ENCODE measurements around the gene KANK2. TPM values are rescaled to one million over a fixed set of nuclear protein-coding genes. Genes with fewer than 3 reads are reported as not detected.
A peak's percentile ranks its signal among the peaks of the same experiment; 100 is the strongest.

The KANK2 gene
- total and polyA plus RNA-seq, 4 donors = 269 to 379 (median 299) TPM

DNA sequence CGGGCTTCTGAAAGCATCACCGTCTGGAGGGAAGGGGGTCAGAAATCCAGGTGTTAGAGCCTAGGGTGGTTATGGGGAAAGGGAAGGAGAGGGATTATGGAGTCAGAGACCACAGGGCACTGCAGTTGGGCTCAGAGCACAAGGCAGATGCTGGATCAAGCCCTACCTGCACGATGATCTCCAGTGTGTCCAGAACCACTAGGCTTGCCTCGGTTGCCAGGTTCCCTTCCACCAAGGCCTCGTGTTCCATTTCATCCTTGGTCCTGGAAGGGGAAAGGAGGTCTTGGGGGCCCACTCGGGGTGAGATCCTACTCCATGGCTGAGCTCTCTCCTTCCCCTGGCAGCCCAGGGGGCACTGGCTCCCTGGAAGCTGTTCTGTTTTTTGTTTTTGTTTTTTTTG is 17.0 kb upstream of the KANK2 start:
- ATAC-seq (ENCODE audit: low FRiP score) (no peak), DNase-seq (no peak)
- H3K4me1 ChIP-seq (ENCODE audit: control insufficient read depth in 1 of 2, insufficient read depth in 2 of 2, low read length in 2 of 2) = no peaks in the 10 kb centered on the region
- intact Hi-C loops (cut with DNase I) = no loop called here
- WGBS, 2 donors = 88 to 94% methylated on average over 6 of the region's 6 CpGs
- H3K4me3 ChIP-seq (ENCODE audit: low read length in 2 of 2) = no peak overlapping the region
- no peaks in the 10 kb centered on the region for H3K9me3 ChIP-seq (ENCODE audit: control insufficient read depth, low read length)
- H3K27ac ChIP-seq (ENCODE audit: low read depth in 1 of 2, low read length in 2 of 2) = no peak overlapping the region
- peaks cover 0 to 2% of the 10 kb centered on the region in 2 donors for H3K36me3 ChIP-seq (ENCODE audit: control insufficient read depth in 1 of 2, insufficient read depth in 2 of 2, low read length in 1 of 2)
- H3K27me3 ChIP-seq (ENCODE audit: control insufficient read depth in 1 of 2, insufficient read depth in 2 of 2, low read length in 1 of 2) = no peaks in the 10 kb centered on the region

DNA sequence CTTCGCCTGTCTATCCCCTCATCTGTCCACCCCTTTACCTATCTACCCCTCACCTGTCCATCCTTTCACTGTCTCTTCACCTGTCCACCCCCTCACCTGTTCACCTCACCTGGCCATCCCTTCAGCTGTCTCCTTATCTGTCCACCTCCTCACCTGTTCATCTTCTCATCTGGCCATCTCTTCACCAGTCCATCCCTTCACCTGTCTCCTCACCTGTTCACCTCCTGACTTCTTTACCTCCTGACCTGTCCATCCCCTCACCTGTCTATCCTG is 13.2 kb upstream of the KANK2 start:
- 90 to 100% methylated on average over 1 of the region's 1 CpG for WGBS, 2 donors
- Histone ChIP-seq H3K36me3 (ENCODE audit: control insufficient read depth in 1 of 2, insufficient read depth in 2 of 2, low read length in 1 of 2) (peaks cover 0 to 2% of the 10 kb centered on the region in 2 donors), H3K27me3 (ENCODE audit: control insufficient read depth in 1 of 2, insufficient read depth in 2 of 2, low read length in 1 of 2) (no peaks in the 10 kb centered on the region), H3K4me3 (ENCODE audit: low read length in 2 of 2) (no peak overlapping the region), H3K9me3 (ENCODE audit: control insufficient read depth, low read length) (no peaks in the 10 kb centered on the region), H3K4me1 (ENCODE audit: control insufficient read depth in 1 of 2, insufficient read depth in 2 of 2, low read length in 2 of 2) (no peaks in the 10 kb centered on the region), H3K27ac (ENCODE audit: low read depth in 1 of 2, low read length in 2 of 2) (no peak overlapping the region)
- no peak for ATAC-seq (ENCODE audit: low FRiP score)
- no peak for DNase-seq
- intact Hi-C loops (cut with DNase I) = no loop called here

DNA sequence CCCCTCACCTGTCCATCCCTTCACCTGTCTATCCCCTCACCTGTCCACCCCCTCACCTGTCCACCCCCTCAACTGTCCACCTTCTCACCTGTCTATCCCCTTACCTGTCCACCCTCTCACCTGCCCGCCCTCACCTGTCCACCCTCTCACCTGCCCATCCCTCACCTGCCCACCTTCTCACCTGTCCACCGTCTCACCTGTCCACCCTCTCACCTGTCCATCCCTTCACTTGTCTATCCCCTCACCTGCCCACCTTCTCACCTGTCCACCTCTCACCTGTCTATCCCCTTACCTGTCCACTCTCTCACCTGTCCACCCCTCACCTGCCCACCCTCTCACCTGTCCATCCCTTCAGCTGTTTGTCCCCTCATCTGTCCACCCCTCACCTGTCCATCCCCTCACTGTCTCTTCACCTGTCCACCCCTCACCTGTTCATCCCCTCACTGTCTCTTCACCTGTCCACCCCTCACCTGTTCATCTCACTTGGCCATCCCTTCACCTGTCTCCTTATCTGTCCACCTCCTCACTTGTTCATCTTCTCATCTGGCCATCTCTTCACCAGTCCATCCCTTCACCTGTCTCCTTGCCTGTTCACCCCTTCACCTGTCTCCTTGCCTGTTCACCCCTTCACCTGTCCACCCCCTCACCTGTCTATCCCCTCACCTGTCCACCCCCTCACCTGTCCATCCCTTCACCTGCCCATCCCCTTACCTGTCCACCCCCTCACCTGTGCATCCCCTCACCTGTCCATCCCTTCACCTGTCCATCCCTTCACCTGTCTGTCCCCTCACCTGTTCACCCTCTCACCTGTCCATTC is 12.7 kb upstream of the KANK2 start:
- no peak overlapping the region for H3K4me3 ChIP-seq (ENCODE audit: low read length in 2 of 2)
- ATAC-seq (ENCODE audit: low FRiP score) = peak; percentile 48
- no peak overlapping the region for H3K27ac ChIP-seq (ENCODE audit: low read depth in 1 of 2, low read length in 2 of 2)
- no peaks in the 10 kb centered on the region for H3K27me3 ChIP-seq (ENCODE audit: control insufficient read depth in 1 of 2, insufficient read depth in 2 of 2, low read length in 1 of 2)
- peaks cover 0 to 2% of the 10 kb centered on the region in 2 donors for H3K36me3 ChIP-seq (ENCODE audit: control insufficient read depth in 1 of 2, insufficient read depth in 2 of 2, low read length in 1 of 2)
- 77 to 86% methylated on average over 2 of the region's 2 CpGs for WGBS, 2 donors
- intact Hi-C loops (cut with DNase I) = no loop called here
- no peaks in the 10 kb centered on the region for H3K4me1 ChIP-seq (ENCODE audit: control insufficient read depth in 1 of 2, insufficient read depth in 2 of 2, low read length in 2 of 2)
- no peaks in the 10 kb centered on the region for H3K9me3 ChIP-seq (ENCODE audit: control insufficient read depth, low read length)
- no peak for DNase-seq

DNA sequence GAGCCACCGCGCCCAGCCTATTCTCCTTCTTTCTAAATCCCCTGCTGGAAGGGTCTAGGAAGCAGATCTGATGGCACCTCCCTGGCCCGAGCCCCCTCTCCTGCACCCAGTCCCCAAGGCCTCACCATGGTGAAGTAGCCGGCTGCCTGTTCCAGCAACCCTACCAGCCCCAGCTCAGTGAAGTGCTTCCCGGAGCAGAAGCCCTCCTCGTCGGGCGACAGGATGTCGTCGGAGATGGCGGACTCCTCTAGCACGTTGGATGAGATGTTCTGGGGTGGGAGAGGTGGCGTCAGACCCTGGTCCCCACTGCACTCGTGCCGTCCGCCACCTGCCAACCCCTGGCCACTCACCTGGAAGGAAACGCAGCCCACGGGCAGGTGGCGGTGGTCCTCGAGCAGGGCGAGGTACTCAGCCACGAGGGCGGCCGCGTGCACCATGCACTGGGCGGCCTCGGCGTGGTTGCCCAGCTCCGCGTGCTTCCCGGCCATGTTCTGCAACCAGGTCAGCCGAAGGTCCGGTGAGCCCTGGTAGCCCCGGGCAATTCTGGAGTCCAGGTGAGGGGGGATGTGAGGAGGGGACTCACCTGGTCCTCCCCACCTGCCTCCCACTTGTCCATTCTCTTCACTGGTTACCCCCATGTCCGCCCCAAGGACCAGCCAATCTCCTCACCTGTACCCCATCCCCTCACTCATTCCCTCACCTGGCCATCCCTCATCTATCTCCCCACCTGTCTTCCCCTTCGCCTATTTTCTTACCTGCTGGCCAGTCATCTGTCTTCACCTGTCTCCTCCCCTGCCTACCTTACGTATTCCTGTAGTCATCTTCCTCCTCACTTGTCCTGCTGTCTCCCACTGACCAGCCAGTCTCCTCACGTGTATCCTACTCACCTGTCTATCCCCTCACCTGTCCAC is 11.5 kb upstream of the KANK2 start:
- H3K36me3 ChIP-seq (ENCODE audit: control insufficient read depth in 1 of 2, insufficient read depth in 2 of 2, low read length in 1 of 2) = no peaks in the 10 kb centered on the region
- no peak overlapping the region for H3K4me3 ChIP-seq (ENCODE audit: low read length in 2 of 2)
- 84 to 87% methylated on average over 37 to 38 of the region's 38 CpGs for WGBS, 2 donors
- ATAC-seq (ENCODE audit: low FRiP score) (no peak), DNase-seq (no peak)
- H3K27me3 ChIP-seq (ENCODE audit: control insufficient read depth in 1 of 2, insufficient read depth in 2 of 2, low read length in 1 of 2) = no peaks in the 10 kb centered on the region
- no peaks in the 10 kb centered on the region for H3K4me1 ChIP-seq (ENCODE audit: control insufficient read depth in 1 of 2, insufficient read depth in 2 of 2, low read length in 2 of 2)
- no peak overlapping the region for H3K27ac ChIP-seq (ENCODE audit: low read depth in 1 of 2, low read length in 2 of 2)
- no peaks in the 10 kb centered on the region for H3K9me3 ChIP-seq (ENCODE audit: control insufficient read depth, low read length)
- intact Hi-C loops (cut with DNase I) = no loop called here

DNA sequence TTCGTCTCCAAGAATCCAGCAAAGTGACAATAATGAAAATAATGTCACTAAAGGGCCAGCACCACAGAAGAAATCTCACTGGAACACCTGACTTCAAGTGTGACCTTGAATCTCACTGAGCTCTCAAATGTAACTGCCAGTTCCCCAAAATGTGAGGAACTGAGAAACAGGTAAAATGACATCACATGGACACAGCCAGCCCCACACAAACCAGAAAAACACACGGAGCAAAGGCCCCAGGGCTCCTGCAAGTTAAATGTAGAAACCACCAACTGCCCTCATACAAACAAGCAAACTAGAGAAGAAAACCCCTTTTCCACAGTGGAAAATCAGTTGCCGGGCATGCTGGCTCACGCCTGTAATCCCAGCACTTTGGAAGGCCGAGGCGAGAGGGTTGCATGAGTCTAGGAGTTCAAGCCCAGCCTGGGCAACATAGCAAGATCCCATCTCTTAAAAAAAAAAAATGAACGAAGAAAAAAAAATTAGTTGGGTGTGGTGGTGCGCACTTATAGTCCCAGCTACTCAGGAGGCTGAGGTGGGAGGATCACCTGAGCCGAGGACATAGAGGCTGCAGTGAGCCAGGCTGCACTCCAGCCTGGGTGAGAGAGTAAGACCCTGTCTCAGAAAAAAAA is 8.7 kb upstream of the KANK2 start:
- Histone ChIP-seq H3K9me3 (ENCODE audit: control insufficient read depth, low read length) (no peaks in the 10 kb centered on the region), H3K4me3 (ENCODE audit: low read length in 2 of 2) (no peak overlapping the region), H3K4me1 (ENCODE audit: control insufficient read depth in 1 of 2, insufficient read depth in 2 of 2, low read length in 2 of 2) (no peaks in the 10 kb centered on the region), H3K36me3 (ENCODE audit: control insufficient read depth in 1 of 2, insufficient read depth in 2 of 2, low read length in 1 of 2) (no peaks in the 10 kb centered on the region), H3K27me3 (ENCODE audit: control insufficient read depth in 1 of 2, insufficient read depth in 2 of 2, low read length in 1 of 2) (no peaks in the 10 kb centered on the region), H3K27ac (ENCODE audit: low read depth in 1 of 2, low read length in 2 of 2) (no peak overlapping the region)
- intact Hi-C loops (cut with DNase I) = loop anchor here in 1 of 2 donors (2.0 kb wide), 1 partner anchor 175 kb away; no protein-coding TSS in a partner anchor
- DNase-seq (no peak), ATAC-seq (ENCODE audit: low FRiP score) (no peak)
- 80 to 84% methylated on average over 9 of the region's 9 CpGs for WGBS, 2 donors

DNA sequence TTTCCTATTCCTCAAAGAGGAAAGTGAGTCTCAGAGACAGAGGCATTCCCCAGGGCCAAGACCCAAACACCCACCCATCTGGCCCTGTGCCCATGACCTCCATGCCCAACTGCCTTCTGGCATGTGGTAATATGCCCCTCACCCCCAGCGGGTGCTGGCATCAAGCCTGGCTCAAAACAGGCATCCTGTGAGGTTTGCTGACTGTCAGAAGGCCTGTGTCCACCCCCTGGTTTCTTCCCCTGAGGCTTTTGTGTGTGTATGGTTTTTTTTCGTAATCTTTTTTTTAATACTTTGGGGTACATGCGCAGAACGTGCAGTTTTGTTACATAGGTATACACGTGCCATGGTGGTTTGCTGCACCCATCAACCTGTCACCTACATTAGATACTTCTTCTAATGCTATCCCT is 7.6 kb upstream of the KANK2 start:
- no peak overlapping the region for H3K4me3 ChIP-seq (ENCODE audit: low read length in 2 of 2)
- intact Hi-C loops (cut with DNase I) = loop anchor here (2.0 to 5.0 kb wide), 2 partner anchors 173 to 174 kb away; no protein-coding TSS in a partner anchor
- no peak for ATAC-seq (ENCODE audit: low FRiP score)
- 9 to 10% methylated on average over 5 of the region's 5 CpGs for WGBS, 2 donors
- DNase-seq = peak; percentile 81 to 83
- peak overlapping the region in 1 of 2 donors; percentile 49 for H3K27ac ChIP-seq (ENCODE audit: low read depth in 1 of 2, low read length in 2 of 2)
- no peaks in the 10 kb centered on the region for H3K27me3 ChIP-seq (ENCODE audit: control insufficient read depth in 1 of 2, insufficient read depth in 2 of 2, low read length in 1 of 2)
- no peaks in the 10 kb centered on the region for H3K36me3 ChIP-seq (ENCODE audit: control insufficient read depth in 1 of 2, insufficient read depth in 2 of 2, low read length in 1 of 2)
- no peaks in the 10 kb centered on the region for H3K9me3 ChIP-seq (ENCODE audit: control insufficient read depth, low read length)
- H3K4me1 ChIP-seq (ENCODE audit: control insufficient read depth in 1 of 2, insufficient read depth in 2 of 2, low read length in 2 of 2) = no peaks in the 10 kb centered on the region

DNA sequence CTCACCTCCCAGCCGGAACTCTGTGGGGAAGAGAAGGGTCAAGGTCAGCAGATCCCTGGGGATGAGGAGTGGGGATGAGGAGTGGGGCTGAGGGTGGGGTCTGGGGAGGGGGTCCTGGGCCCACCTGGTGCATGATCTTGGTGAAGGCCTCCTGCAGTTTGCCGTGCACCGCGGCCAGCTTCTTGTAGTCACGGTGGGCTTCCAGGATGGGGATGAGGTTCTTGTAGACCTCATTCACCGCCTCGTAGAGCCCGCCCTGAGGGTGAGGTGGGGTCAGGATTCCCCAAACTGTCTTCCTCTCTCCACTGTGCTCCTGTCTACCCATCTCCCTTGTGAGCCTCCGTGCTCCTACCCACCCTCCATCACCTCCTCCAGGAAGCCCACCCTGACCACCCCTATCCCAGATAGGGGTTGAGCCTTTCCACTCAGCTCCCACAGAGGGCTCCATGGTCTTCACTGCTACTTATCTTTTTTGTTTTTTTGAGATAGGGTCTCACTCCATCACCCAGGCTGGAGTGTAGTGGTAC is 6.8 kb upstream of the KANK2 start:
- Histone ChIP-seq H3K36me3 (ENCODE audit: control insufficient read depth in 1 of 2, insufficient read depth in 2 of 2, low read length in 1 of 2) (no peaks in the 10 kb centered on the region), H3K4me3 (ENCODE audit: low read length in 2 of 2) (no peak overlapping the region), H3K27me3 (ENCODE audit: control insufficient read depth in 1 of 2, insufficient read depth in 2 of 2, low read length in 1 of 2) (no peaks in the 10 kb centered on the region), H3K9me3 (ENCODE audit: control insufficient read depth, low read length) (no peaks in the 10 kb centered on the region), H3K4me1 (ENCODE audit: control insufficient read depth in 1 of 2, insufficient read depth in 2 of 2, low read length in 2 of 2) (no peaks in the 10 kb centered on the region), H3K27ac (ENCODE audit: low read depth in 1 of 2, low read length in 2 of 2) (peak overlapping the region in 1 of 2 donors; percentile 29)
- DNase-seq (no peak), ATAC-seq (ENCODE audit: low FRiP score) (peak; percentile 0)
- WGBS, 2 donors = 52 to 53% methylated on average over 9 of the region's 9 CpGs
- intact Hi-C loops (cut with DNase I) = loop anchor here (2.0 to 5.0 kb wide), 2 partner anchors 172 to 173 kb away; no protein-coding TSS in a partner anchor

Measured in aorta (tissue), 5 donors.